Upper lobe of left lung (tissue), 6 donors: ENCODE data around the gene PIN1. TPM values are rescaled to one million over a fixed set of nuclear protein-coding genes. Genes with fewer than 3 reads are reported as not detected.

Experiments
- ATAC-seq, 2 donors: fragments of 200-7000 bp; cut with Tn5 transposase; one replicate each; pipeline ENCODE4 v1.9.1; 2022; ENCODE audit warnings: mild to moderate bottlenecking in 2 of 2, moderate library complexity in 2 of 2; ENCODE audit not compliant: low FRiP score in 2 of 2
- DNase-seq, 2 donors: peaks; one replicate each; pipeline ENCODE4 v3.0.0-alpha.2; 2019 to 2020
- H3K27ac ChIP-seq, 4 donors: fragments of 200-600 bp; sonication (generic); one replicate each; pipeline ENCODE4 v1.5.1; 2016 to 2019
- H3K27me3 ChIP-seq, 4 donors: fragments of 200-600 bp; sonication (generic); one replicate each; pipeline ENCODE4 v1.5.1; 2017 to 2019
- H3K36me3 ChIP-seq, 4 donors: fragments of 200-600 bp; sonication (generic); one replicate each; pipeline ENCODE4 v1.5.1; 2016 to 2019
- H3K4me1 ChIP-seq, 4 donors: fragments of 200-600 bp; sonication (generic); one replicate each; pipeline ENCODE4 v1.5.1; 2018 to 2019
- H3K4me3 ChIP-seq, 4 donors: fragments of 200-600 bp; sonication (generic); one replicate each; pipeline ENCODE4 v1.5.1; 2017 to 2019; ENCODE audit warnings: mild to moderate bottlenecking in 2 of 4, moderate library complexity in 1 of 4
- H3K9me3 ChIP-seq, 4 donors: fragments of 200-600 bp; sonication (generic); one replicate each; pipeline ENCODE4 v1.5.1; 2018 to 2019
- EP300 ChIP-seq, 4 donors: sonication (generic); formaldehyde crosslinking; IDR thresholded peaks; one replicate each; pipeline ENCODE4 v1.5.1; 2017; ENCODE audit warnings: antibody characterized with exemption in 4 of 4, control low read depth in 2 of 4
- POLR2A ChIP-seq, 4 donors: fragments of 450-650 bp; IDR thresholded peaks; one replicate each; pipeline ENCODE4 v1.5.1; 2016 to 2017; ENCODE audit warnings: antibody characterized with exemption in 4 of 4, mild to moderate bottlenecking in 2 of 4
- POLR2AphosphoS5 ChIP-seq, 2 donors: sonication (generic); formaldehyde crosslinking; IDR thresholded peaks; one replicate each; pipeline ENCODE4 v1.5.1; 2017; ENCODE audit warnings: antibody characterized with exemption in 2 of 2
- WGBS, 2 donors: methylation state at CpG; one replicate each; pipeline ENCODE4 v1.1.5; 2017 to 2018; 5-methylcytosine and 5-hydroxymethylcytosine counted together
- total RNA-seq, 6 donors: library from RNA; depleted of rRNA in 4 of 6; stranded (reverse); fragments of >200 nt in 4 of 6; gene quantifications; one replicate each; pipeline versions ENCODE4 v1.1.0 to v1.2.1, GENCODE V29; 2016 to 2021
- TF ChIP-seq, protein P1 (sequence below), 6 experiments: fragments of 450-650 bp in 4 of 6; fragments of 200-600 bp in 2 of 6; sonication (generic) in 2 of 6; IDR thresholded peaks; one replicate each; pipeline ENCODE4 v1.5.1; 2016 to 2019; ENCODE audit warnings: antibody characterized with exemption in 6 of 6
- donor health status: DM: no; HTN: no; CAD: no; lungs with moderate emphysema.
- donor health status: DM: no; HTN: yes; CAD: no; lungs with severe emphysema.

Gene PIN1
- total RNA-seq, 6 donors from 2014 or later, result 38.8 to 87.5 (median 70.7) TPM

DNA sequence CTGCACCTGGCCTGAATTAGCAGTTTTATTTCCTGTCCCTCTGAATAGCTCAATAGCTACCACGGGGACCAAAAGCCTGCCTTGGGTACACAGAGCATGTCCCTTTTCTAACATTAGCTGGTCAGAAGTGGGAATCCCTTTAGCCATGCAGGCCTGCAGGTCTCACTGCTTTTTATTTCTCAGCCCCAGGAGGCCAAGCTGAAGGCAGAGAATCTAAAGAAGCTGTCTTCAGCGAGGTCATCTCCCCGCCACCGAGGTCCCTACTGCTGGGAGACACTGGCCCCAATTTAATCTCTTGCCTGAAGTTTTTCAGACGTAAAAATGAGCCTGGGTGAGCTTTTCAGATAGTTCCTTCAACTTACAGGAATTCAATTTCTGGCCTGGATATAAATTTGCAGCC, 40.7 kb downstream of the PIN1 start:
- ATAC-seq (no peak), DNase-seq (no peak)
- WGBS, 2 donors, result 72 to 79% methylated on average over 5 of the region's 5 CpGs
- Histone ChIP-seq H3K4me3 (no peak overlapping the region), H3K27me3 (no peaks in the 10 kb centered on the region), H3K4me1 (no peaks in the 10 kb centered on the region), H3K36me3 (no peaks in the 10 kb centered on the region), H3K27ac (no peak overlapping the region), H3K9me3 (no peaks in the 10 kb centered on the region)
- no peak for TF ChIP-seq POLR2AphosphoS5 (IDR thresholded peaks at IDR 0.05)
- TF ChIP-seq, protein P1, sequence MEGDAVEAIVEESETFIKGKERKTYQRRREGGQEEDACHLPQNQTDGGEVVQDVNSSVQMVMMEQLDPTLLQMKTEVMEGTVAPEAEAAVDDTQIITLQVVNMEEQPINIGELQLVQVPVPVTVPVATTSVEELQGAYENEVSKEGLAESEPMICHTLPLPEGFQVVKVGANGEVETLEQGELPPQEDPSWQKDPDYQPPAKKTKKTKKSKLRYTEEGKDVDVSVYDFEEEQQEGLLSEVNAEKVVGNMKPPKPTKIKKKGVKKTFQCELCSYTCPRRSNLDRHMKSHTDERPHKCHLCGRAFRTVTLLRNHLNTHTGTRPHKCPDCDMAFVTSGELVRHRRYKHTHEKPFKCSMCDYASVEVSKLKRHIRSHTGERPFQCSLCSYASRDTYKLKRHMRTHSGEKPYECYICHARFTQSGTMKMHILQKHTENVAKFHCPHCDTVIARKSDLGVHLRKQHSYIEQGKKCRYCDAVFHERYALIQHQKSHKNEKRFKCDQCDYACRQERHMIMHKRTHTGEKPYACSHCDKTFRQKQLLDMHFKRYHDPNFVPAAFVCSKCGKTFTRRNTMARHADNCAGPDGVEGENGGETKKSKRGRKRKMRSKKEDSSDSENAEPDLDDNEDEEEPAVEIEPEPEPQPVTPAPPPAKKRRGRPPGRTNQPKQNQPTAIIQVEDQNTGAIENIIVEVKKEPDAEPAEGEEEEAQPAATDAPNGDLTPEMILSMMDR (IDR thresholded peaks at IDR 0.05), result no peak

DNA sequence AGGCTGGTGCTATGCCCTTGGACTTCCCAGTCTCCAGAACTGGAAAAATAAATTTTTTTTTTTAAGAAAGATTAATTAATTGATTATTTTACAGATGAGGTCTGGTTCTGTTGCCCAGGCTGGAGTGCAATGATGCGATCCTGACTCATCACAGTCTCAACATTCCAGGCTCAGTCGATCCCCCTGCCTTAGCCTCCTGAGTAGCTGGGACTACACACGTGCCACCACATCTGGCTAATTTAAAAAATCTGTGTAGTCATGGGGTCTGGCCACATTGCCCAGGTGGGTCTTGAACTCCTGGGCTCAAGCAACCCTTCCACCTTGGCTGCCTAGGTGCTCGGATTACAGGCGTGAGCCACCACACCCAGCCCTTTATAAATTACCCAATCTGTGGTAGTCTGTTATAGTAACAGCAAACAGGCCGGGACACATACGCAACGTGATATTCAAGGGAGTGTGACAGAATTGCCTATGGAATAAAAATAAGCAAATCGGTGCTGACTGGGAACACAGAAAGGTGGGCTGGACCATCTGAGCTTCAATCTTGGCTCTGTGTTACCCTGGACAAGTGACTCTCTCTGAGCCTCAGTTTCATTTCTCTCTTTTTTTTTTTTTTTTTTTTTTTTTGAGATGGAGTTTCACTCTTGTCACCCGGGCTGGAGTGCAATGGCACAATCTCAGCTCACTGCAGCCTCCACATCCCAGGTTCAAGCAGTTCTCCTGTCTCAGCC, 42.8 kb downstream of the PIN1 start:
- TF ChIP-seq POLR2A (IDR thresholded peaks at IDR 0.05), result no peak
- TF ChIP-seq POLR2AphosphoS5 (IDR thresholded peaks at IDR 0.05), result no peak
- H3K27me3 ChIP-seq, result no peaks in the 10 kb centered on the region
- no peak for DNase-seq
- H3K9me3 ChIP-seq, result no peaks in the 10 kb centered on the region
- H3K27ac ChIP-seq, result no peak overlapping the region
- no peaks in the 10 kb centered on the region for H3K36me3 ChIP-seq
- WGBS, 2 donors, result 86 to 89% methylated on average over 10 of the region's 10 CpGs
- ATAC-seq, result no peak
- no peak overlapping the region for H3K4me3 ChIP-seq
- no peaks in the 10 kb centered on the region for H3K4me1 ChIP-seq

DNA sequence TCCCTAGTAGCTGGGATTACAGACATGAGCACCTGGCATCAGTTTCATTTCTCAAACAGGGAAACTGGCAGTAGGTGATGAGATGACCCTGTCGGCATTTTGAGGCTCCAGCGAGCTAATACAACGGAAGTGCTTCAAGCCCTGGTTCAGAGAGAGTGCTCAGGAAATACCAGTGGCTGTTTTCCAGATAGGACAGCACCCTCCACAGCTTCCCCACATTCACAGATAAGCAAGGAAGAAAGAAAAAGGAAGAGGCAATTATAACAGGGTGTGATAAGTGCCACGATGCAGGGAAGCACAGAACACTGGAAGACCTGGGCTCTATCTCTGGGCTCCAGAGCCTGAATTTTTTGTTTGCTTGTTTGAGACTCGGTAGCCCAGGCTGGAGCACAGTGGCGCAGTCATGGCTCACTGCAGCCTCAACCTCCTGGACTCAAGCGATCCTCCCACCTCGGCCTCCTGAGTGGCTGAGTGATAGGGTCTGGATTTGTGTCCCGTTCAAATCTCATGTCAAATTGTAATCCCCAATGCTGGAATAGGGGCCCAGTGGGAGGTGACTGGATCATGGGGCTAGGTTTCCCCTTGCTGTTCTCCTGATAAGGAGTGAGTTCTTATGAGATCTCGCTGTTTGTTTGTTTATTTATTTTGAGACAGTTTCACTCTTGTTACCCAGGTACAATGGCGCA, 43.5 kb downstream of the PIN1 start:
- no peak for TF ChIP-seq POLR2A (IDR thresholded peaks at IDR 0.05)
- TF ChIP-seq, protein P1 (IDR thresholded peaks at IDR 0.05), result no peak
- TF ChIP-seq EP300 (IDR thresholded peaks at IDR 0.05), result no peak
- TF ChIP-seq POLR2AphosphoS5 (IDR thresholded peaks at IDR 0.05), result no peak
- no peak overlapping the region for H3K4me3 ChIP-seq
- H3K27me3 ChIP-seq, result no peaks in the 10 kb centered on the region
- H3K36me3 ChIP-seq, result no peaks in the 10 kb centered on the region
- no peak for ATAC-seq
- WGBS, 2 donors, result 70 to 71% methylated on average over 11 of the region's 11 CpGs
- no peaks in the 10 kb centered on the region for H3K9me3 ChIP-seq
- H3K4me1 ChIP-seq, result no peaks in the 10 kb centered on the region
- DNase-seq, result no peak
- H3K27ac ChIP-seq, result no peak overlapping the region

DNA sequence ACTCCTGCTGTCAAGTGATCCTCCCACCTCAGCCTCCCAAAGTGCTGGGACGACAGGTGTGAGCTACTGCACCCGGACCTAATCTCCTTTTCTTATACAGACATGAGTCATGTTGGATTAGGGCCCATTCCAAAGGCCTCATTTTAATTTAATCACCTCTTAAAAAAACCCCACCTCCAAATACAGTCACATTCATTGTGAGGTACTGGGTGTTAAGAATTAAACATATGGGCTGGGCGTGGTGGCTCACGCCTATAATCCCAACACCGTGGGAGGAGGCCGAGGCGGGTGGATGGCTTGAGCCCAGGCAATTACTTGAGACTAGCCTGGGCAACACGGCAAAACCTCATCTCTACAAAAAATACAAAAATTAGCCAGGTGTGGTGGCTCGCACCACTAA, 46.6 kb downstream of the PIN1 start:
- TF ChIP-seq POLR2AphosphoS5 (IDR thresholded peaks at IDR 0.05), result no peak
- Histone ChIP-seq H3K4me1 (no peaks in the 10 kb centered on the region), H3K4me3 (no peak overlapping the region), H3K27ac (no peak overlapping the region), H3K27me3 (no peaks in the 10 kb centered on the region), H3K9me3 (no peaks in the 10 kb centered on the region), H3K36me3 (no peaks in the 10 kb centered on the region)
- WGBS, 2 donors, result 88 to 90% methylated on average over 9 of the region's 9 CpGs
- no peak for DNase-seq
- ATAC-seq, result no peak

DNA sequence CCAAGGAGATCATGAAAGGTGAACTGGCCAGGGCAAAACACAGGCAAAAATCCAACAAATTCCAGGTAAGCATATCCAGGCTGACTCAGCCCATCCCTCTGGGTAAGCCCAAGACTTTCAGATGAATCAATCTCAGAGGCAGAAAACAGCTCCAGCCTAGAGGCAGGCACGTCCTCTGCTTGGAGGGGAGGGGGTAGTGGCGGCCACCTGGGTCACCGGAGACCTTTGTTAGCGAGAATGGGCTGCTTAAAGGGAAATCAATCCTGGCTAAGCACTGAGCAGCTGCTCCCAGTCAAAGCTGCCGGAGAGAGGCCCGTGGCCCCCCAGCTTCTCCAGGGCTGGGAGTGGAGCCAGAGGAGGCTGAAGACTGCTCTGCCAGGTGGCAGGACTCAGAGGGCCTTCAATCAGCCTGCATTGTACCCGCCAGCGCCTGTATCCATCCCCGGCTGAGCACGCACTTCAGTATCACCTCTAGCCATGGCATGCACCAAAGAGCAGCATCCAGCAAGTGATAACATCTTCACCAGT, 48.2 kb downstream of the PIN1 start:
- no peaks in the 10 kb centered on the region for H3K36me3 ChIP-seq
- no peaks in the 10 kb centered on the region for H3K4me1 ChIP-seq
- no peak overlapping the region for H3K4me3 ChIP-seq
- no peak overlapping the region for H3K27ac ChIP-seq
- peak in 1 of 2 donors; percentile 46 for DNase-seq
- 57% methylated on average over 10 of the region's 10 CpGs; no CpG with 5 or more reads in 1 of the 2 donors for WGBS, 2 donors
- no peaks in the 10 kb centered on the region for H3K27me3 ChIP-seq
- ATAC-seq, result no peak
- H3K9me3 ChIP-seq, result no peaks in the 10 kb centered on the region
- TF ChIP-seq, protein P1 (IDR thresholded peaks at IDR 0.05), result no peak
- no peak for TF ChIP-seq POLR2AphosphoS5 (IDR thresholded peaks at IDR 0.05)
- no peak for TF ChIP-seq EP300 (IDR thresholded peaks at IDR 0.05)
- no peak for TF ChIP-seq POLR2A (IDR thresholded peaks at IDR 0.05)
